SK-N-DZ (cell line): ENCODE data around the gene SNRK.

Experiments
- DNase-seq: peaks from one replicate; pipeline ENCODE4 v3.0.0-alpha.2; 2015; ENCODE audit warnings: low spot score

The SNRK gene

GRCh38 chr3:43309372-43310305 lies 23.3 kb downstream of the SNRK start:
- no peak for DNase-seq

- no peak for DNase-seq
Observed at GRCh38 chr3:43316783-43317460, 30.6 kb downstream of the SNRK start.

- DNase-seq, result no peak
Observed at GRCh38 chr3:43317461-43318316, 31.3 kb downstream of the SNRK start.

GRCh38 chr3:43319376-43319775 lies 33.0 kb downstream of the SNRK start:
- no peak for DNase-seq

GRCh38 chr3:43319794-43320193 lies 33.5 kb downstream of the SNRK start:
- DNase-seq, result no peak

- no peak for DNase-seq
Observed at GRCh38 chr3:43320288-43320687, 33.9 kb downstream of the SNRK start.

GRCh38 chr3:43323541-43323940 lies 37.2 kb downstream of the SNRK start:
- DNase-seq, result no peak

- DNase-seq, result no peak
Observed at GRCh38 chr3:43326891-43327581, 40.7 kb downstream of the SNRK start.

GRCh38 chr3:43327582-43327979 lies 41.2 kb downstream of the SNRK start:
- no peak for DNase-seq

- DNase-seq, result no peak
Observed at GRCh38 chr3:43328653-43329052, 42.3 kb downstream of the SNRK start.

GRCh38 chr3:43330981-43331380 lies 44.6 kb downstream of the SNRK start:
- DNase-seq, result no peak

GRCh38 chr3:43331381-43331780 lies 45.0 kb downstream of the SNRK start:
- DNase-seq, result no peak

- DNase-seq, result no peak
Observed at GRCh38 chr3:43334976-43335375, 48.6 kb downstream of the SNRK start.

GRCh38 chr3:43335799-43336198 lies 49.5 kb downstream of the SNRK start:
- no peak for DNase-seq

- no peak for DNase-seq
Observed at GRCh38 chr3:43338295-43338694, 52.0 kb downstream of the SNRK start.

- no peak for DNase-seq
Observed at GRCh38 chr3:43340403-43340802, 54.1 kb downstream of the SNRK start.

- no peak for DNase-seq
Observed at GRCh38 chr3:43341788-43342187, 55.4 kb downstream of the SNRK start.

GRCh38 chr3:43343185-43343584 lies 56.8 kb downstream of the SNRK start:
- DNase-seq, result no peak

- DNase-seq, result no peak
Observed at GRCh38 chr3:43343815-43344214, 57.5 kb downstream of the SNRK start.

GRCh38 chr3:43344520-43344919 lies 58.2 kb downstream of the SNRK start:
- no peak for DNase-seq

- DNase-seq, result no peak
Observed at GRCh38 chr3:43345246-43345645, 58.9 kb downstream of the SNRK start.
